ENCODE data around the gene SERPINA12. TPM values are rescaled to one million over a fixed set of nuclear protein-coding genes. Genes with fewer than 3 reads are reported as not detected.

Gene SERPINA12
- total and polyA plus RNA-seq, 2 experiments from 2014 or later: not detected

DNA sequence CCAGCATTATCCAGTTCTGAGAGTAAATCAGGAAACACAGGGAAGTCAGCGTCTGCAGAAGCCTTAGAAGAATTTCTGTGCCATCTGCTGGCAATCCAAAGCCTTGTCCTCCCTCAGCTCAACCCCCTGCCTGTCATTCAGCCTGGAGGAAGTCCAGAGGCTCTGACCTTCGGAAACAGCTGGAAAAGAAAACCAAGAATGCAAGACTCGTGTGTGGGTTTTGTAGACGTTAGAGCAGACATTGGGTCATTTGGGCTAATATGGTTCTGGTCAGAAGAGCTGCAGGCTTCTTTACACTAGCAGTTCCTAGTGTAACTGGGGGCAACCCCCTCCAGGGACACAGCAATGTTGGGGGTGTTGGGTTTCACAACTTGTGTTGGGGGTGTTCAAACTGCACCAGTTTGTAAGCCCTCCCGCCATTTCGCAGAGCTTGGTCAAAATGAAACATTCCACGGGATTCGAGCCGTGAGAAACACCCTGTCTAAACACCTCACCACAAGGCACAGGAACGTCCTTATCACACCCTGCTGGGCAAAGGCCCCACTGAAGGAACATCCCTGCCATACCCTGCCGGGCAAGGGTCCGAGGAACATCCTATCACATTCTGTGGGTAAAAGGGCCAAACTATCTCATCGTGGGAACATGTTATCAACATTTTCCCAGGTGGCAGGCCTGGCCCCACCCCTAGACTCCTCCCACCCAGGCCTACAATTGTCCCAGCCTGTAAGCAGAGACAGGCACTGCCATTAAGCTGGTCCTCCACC is 30.9 kb upstream of the SERPINA12 start:
- Histone ChIP-seq H3K27me3 (no peaks in the 10 kb centered on the region), H3K9me3 (ENCODE audit: low read depth) (no peaks in the 10 kb centered on the region), H3K36me3 (no peaks in the 10 kb centered on the region), H3K4me3 (no peak overlapping the region), H3K27ac (no peak overlapping the region), H3K4me1 (ENCODE audit: low read depth) (no peaks in the 10 kb centered on the region)
- TF ChIP-seq, protein P1, sequence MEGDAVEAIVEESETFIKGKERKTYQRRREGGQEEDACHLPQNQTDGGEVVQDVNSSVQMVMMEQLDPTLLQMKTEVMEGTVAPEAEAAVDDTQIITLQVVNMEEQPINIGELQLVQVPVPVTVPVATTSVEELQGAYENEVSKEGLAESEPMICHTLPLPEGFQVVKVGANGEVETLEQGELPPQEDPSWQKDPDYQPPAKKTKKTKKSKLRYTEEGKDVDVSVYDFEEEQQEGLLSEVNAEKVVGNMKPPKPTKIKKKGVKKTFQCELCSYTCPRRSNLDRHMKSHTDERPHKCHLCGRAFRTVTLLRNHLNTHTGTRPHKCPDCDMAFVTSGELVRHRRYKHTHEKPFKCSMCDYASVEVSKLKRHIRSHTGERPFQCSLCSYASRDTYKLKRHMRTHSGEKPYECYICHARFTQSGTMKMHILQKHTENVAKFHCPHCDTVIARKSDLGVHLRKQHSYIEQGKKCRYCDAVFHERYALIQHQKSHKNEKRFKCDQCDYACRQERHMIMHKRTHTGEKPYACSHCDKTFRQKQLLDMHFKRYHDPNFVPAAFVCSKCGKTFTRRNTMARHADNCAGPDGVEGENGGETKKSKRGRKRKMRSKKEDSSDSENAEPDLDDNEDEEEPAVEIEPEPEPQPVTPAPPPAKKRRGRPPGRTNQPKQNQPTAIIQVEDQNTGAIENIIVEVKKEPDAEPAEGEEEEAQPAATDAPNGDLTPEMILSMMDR (IDR thresholded peaks at IDR 0.05; ENCODE audit: low read depth, low read length): peak; percentile 37
- DNase-seq (ENCODE audit: low read depth in 1 of 2, low spot score in 1 of 2): peak in 1 of 2 donors; percentile 82

DNA sequence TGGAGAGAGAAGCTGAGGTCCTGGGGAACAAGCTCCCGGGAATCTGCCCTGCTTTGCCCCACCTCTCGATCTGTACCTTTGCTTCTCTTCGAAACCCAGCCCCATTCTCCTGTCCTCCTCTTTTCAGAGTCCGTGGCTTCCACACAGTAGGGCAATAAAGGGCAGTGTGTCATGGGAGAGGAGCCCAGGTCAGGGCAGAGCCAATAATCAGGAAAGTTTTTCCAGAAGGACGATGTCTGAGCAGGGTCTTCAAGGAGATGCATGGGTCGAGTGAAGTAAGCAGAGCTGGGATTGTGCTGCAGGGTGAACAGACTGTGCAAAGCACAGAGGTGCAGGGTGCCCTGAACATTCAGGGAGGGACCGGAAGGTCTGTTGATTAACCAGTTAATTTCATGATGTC is 29.9 kb upstream of the SERPINA12 start:
- H3K36me3 ChIP-seq: no peaks in the 10 kb centered on the region
- H3K4me3 ChIP-seq: no peak overlapping the region
- H3K4me1 ChIP-seq (ENCODE audit: low read depth): no peaks in the 10 kb centered on the region
- DNase-seq (ENCODE audit: low read depth in 1 of 2, low spot score in 1 of 2): no peak
- TF ChIP-seq, protein P1 (IDR thresholded peaks at IDR 0.05; ENCODE audit: low read depth, low read length): no peak
- no peaks in the 10 kb centered on the region for H3K27me3 ChIP-seq
- H3K9me3 ChIP-seq (ENCODE audit: low read depth): no peaks in the 10 kb centered on the region
- no peak overlapping the region for H3K27ac ChIP-seq

DNA sequence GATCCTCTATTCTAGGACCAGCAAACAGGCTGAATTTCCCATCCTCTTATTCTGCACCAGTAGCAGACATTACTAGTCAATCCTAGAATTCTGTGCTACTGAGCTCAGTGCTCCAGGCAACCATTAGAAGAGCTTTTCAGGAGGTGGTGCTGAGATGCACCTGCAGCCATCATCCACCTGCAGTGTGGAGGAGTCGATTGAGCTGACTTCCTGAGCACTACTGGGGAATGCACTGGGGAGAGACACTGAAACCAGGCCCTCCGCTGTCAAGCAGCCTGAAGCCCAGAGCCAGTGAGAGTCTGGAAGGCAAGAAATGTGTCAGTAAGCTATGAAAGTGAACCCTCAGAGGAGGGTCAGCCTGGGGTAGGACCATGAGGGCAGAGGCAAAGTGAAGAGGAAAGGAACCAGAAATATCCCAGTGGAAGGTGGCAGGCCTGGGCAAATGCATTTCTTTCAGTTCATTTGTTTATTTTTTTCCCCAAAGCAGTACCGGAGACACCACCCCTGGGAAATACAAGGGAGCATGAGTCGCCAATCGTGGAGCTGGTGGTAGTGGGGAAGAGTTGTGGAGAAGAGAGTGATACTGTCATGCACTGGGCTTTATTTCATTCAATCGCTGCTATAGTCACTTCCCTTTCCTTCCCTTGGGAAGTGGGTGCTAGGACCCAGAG is 28.9 kb upstream of the SERPINA12 start:
- DNase-seq (ENCODE audit: low read depth in 1 of 2, low spot score in 1 of 2): no peak
- H3K27ac ChIP-seq: no peak overlapping the region
- H3K9me3 ChIP-seq (ENCODE audit: low read depth): no peaks in the 10 kb centered on the region
- no peak overlapping the region for H3K4me3 ChIP-seq
- H3K27me3 ChIP-seq: no peaks in the 10 kb centered on the region
- no peaks in the 10 kb centered on the region for H3K4me1 ChIP-seq (ENCODE audit: low read depth)
- no peaks in the 10 kb centered on the region for H3K36me3 ChIP-seq
- TF ChIP-seq, protein P1 (IDR thresholded peaks at IDR 0.05; ENCODE audit: low read depth, low read length): no peak

DNA sequence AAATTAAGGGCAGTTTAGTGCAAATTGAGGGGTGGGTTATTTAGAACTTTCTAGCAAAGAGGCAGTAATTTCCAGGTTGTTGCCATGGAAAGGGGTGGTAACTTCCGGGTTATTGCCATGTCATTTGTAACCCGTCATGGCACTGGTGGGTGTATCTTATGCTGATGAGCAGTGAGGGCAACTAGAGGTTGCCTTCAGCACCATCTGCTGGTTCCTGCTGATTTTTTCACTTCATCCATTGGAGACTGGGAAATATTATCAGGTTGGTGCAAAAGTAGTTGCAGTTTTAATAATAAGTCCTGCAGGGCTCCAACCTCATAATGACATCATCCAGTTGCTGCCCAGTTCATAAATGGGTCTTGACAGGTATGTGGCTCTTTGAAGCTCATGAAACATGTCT is 27.6 kb upstream of the SERPINA12 start:
- TF ChIP-seq, protein P1 (IDR thresholded peaks at IDR 0.05; ENCODE audit: low read depth, low read length): no peak
- Histone ChIP-seq H3K27ac (no peak overlapping the region), H3K4me1 (ENCODE audit: low read depth) (no peaks in the 10 kb centered on the region), H3K4me3 (no peak overlapping the region), H3K27me3 (no peaks in the 10 kb centered on the region), H3K36me3 (no peaks in the 10 kb centered on the region), H3K9me3 (ENCODE audit: low read depth) (no peaks in the 10 kb centered on the region)
- peak in 1 of 2 donors; percentile 20 for DNase-seq (ENCODE audit: low read depth in 1 of 2, low spot score in 1 of 2)

DNA sequence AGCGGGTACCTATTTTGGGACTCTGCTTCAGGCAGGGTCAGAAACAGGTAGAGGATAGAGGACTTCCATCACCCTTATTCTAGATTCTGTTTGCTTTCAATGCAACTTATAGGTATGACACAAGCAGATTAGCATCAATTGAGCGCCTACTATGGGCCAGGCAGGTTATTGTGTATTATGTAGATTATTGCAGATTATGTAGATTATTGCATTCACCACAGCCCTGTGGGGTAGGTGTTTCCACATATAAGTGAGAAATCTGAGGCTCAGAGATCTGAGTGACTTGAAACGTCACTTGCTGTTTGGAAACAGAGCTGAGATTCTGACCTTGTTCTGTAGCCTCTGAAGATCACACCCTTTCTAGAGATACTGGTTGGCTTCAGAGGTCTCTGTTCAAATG is 26.2 kb upstream of the SERPINA12 start:
- Histone ChIP-seq H3K9me3 (ENCODE audit: low read depth) (no peaks in the 10 kb centered on the region), H3K4me3 (no peak overlapping the region), H3K27ac (no peak overlapping the region), H3K4me1 (ENCODE audit: low read depth) (no peaks in the 10 kb centered on the region), H3K36me3 (no peaks in the 10 kb centered on the region), H3K27me3 (no peaks in the 10 kb centered on the region)
- DNase-seq (ENCODE audit: low read depth in 1 of 2, low spot score in 1 of 2): no peak
- TF ChIP-seq, protein P1 (IDR thresholded peaks at IDR 0.05; ENCODE audit: low read depth, low read length): no peak

Data from cardiac muscle cell (in vitro differentiated cells and primary cell).